SU-DHL-6 (cell line): ENCODE measurements around the gene CELSR2.
"Not testable (repeated sequence)": the region's sequence is repeated elsewhere in the genome, so short reads cannot be mapped to it uniquely, and the experiment has no call there.

Experiments used
- H2AFZ ChIP-seq: fragments of 200-600 bp; sonication (generic); 2 replicates; pipeline ENCODE4 v1.6.1; 2014; ENCODE audit warnings: low read depth, mild to moderate bottlenecking, moderate library complexity, mixed read lengths, antibody characterized with exemption, low read length; ENCODE audit not compliant: severe bottlenecking
- H3F3A ChIP-seq: fragments of 200-600 bp; shearing (Covaris generic); 2 replicates; pipeline ENCODE4 v1.6.0; 2016; ENCODE audit warnings: antibody characterized with exemption, mild to moderate bottlenecking; ENCODE audit not compliant: insufficient read depth
- H3K27ac ChIP-seq: fragments of 200-600 bp; sonication (generic); 2 replicates; pipeline ENCODE4 v1.5.1; 2016; ENCODE audit warnings: low read depth, mild to moderate bottlenecking, low read length, moderate library complexity, mixed read lengths
- H3K27me3 ChIP-seq: fragments of 200-600 bp; sonication (generic), shearing (Covaris generic); 2 replicates; pipeline ENCODE4 v1.6.0; 2014; ENCODE audit warnings: mild to moderate bottlenecking, low read length
- H3K36me3 ChIP-seq: fragments of 200-600 bp; sonication (generic); 2 replicates; pipeline ENCODE4 v1.6.1; 2014; ENCODE audit warnings: mild to moderate bottlenecking, low read length, mixed read lengths
- H3K4me2 ChIP-seq: fragments of 300-600, 200-600 bp; shearing (Covaris generic), sonication (generic); 2 replicates; pipeline ENCODE4 v1.6.0; 2014; ENCODE audit warnings: low read length, low read depth, mild to moderate bottlenecking; ENCODE audit not compliant: poor library complexity, severe bottlenecking
- H3K4me3 ChIP-seq: fragments of 200-600 bp; sonication (generic); 2 replicates; pipeline ENCODE4 v1.5.1; 2014; ENCODE audit warnings: antibody characterized with exemption, low read length, mild to moderate bottlenecking, mixed read lengths; ENCODE audit not compliant: insufficient read depth, poor library complexity, severe bottlenecking
- H3K79me2 ChIP-seq: fragments of 200-600 bp; sonication (generic); 2 replicates; pipeline ENCODE4 v1.6.1; 2014; ENCODE audit warnings: mild to moderate bottlenecking, low read length, moderate library complexity; ENCODE audit not compliant: insufficient read depth
- H3K9ac ChIP-seq: fragments of 200-600 bp; sonication (generic); 2 replicates; pipeline ENCODE4 v1.7.0; 2014; ENCODE audit warnings: mild to moderate bottlenecking, low read length
- H3K9me2 ChIP-seq: fragments of 200-600 bp; sonication (generic); replicated peaks from 2 replicates; pipeline ENCODE4 v1.6.1; 2014; ENCODE audit warnings: low read length; ENCODE audit not compliant: insufficient read depth
- H3K9me3 ChIP-seq: fragments of 200-600 bp; sonication (generic); 2 replicates; pipeline ENCODE4 v1.6.1; 2014; ENCODE audit warnings: low read length, mixed read lengths; ENCODE audit not compliant: insufficient read depth
- H4K20me1 ChIP-seq: fragments of 200-600 bp; sonication (generic); 2 replicates; pipeline ENCODE4 v1.6.1; 2014; ENCODE audit warnings: low read depth, mild to moderate bottlenecking, antibody characterized with exemption, low read length, moderate library complexity, mixed read lengths
- EZH2phosphoT487 ChIP-seq: fragments of 200-600 bp; sonication (generic), shearing (Covaris generic); conservative IDR thresholded peaks from 2 replicates; pipeline ENCODE4 v1.6.1; 2018; ENCODE audit warnings: mild to moderate bottlenecking, antibody characterized with exemption, low read length, moderate library complexity, mixed read lengths
- TF ChIP-seq, protein P1 (sequence below): fragments of 200-600 bp; sonication (generic); IDR thresholded peaks from one replicate; pipeline ENCODE4 v1.5.1; 2017; ENCODE audit warnings: antibody characterized with exemption, mild to moderate bottlenecking, low read length, moderate library complexity; ENCODE audit not compliant: insufficient read depth, poor library complexity, severe bottlenecking

Gene CELSR2

DNA sequence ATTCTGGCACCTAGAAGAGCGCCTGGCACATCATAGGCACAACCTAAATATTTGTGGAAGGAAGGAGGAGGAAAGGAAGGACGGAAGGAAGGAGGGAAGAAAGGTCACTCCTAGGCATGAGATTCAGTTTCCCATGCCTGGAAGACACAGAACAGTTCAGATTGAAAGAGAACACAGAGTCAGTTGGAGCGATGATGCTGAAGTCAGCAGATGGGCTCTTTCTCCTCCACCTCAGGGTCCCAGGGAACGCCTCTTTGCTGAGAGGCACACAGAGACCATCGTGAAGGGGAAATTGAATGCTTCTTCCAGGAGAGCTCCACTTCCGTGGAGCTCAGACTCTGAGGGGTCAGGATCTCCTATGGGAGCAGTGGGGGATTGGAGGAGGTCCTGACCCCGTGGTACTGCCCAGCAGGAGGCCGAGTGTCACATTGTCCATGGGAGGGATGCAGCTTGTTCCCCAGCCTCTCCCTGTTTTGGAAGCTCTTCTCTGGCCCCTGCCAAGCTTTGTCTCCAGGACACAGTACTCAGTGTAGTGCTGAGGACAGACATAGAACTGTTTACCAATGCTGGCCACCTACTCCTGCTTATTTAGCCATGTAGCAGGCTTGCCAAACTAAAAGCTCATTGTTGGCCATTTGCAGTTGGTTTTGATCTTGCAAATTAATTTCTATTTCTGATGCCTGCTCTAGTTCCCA is 55.0 kb downstream of the CELSR2 start:
- Histone ChIP-seq H3K27ac (no peak overlapping the region), H3K9ac (no peak overlapping the region), H3F3A (no peaks in the 10 kb centered on the region), H3K9me2 (no peaks in the 10 kb centered on the region), H3K9me3 (no peaks in the 10 kb centered on the region), H3K79me2 (no peaks in the 10 kb centered on the region), H3K4me2 (no peak overlapping the region), H2AFZ (no peak overlapping the region), H3K27me3 (no peaks in the 10 kb centered on the region), H3K36me3 (no peaks in the 10 kb centered on the region), H4K20me1 (no peaks in the 10 kb centered on the region), H3K4me3 (no peak overlapping the region)
- no peak for TF ChIP-seq EZH2phosphoT487
- TF ChIP-seq, protein P1, sequence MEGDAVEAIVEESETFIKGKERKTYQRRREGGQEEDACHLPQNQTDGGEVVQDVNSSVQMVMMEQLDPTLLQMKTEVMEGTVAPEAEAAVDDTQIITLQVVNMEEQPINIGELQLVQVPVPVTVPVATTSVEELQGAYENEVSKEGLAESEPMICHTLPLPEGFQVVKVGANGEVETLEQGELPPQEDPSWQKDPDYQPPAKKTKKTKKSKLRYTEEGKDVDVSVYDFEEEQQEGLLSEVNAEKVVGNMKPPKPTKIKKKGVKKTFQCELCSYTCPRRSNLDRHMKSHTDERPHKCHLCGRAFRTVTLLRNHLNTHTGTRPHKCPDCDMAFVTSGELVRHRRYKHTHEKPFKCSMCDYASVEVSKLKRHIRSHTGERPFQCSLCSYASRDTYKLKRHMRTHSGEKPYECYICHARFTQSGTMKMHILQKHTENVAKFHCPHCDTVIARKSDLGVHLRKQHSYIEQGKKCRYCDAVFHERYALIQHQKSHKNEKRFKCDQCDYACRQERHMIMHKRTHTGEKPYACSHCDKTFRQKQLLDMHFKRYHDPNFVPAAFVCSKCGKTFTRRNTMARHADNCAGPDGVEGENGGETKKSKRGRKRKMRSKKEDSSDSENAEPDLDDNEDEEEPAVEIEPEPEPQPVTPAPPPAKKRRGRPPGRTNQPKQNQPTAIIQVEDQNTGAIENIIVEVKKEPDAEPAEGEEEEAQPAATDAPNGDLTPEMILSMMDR = no peak

DNA sequence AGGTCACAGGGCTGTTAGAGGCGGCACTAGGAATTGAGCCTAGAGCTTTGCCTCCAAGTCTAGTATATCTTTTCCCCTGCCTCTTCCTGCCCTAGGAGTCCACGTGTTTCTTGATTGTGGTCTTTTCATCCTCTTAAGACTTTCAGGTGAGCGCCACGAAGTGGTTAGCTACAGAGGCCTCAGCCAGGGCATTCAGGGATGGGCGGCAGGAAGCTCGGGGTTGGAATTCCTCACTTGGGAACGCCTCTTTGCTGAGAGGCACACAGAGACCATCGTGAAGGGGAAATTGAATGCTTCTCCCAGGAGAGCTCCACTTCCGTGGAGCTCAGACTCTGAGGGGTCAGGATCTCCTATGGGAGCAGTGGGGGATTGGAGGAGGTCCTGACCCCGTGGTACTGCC is 56.7 kb downstream of the CELSR2 start:
- not testable (repeated sequence) for H3K4me3 ChIP-seq, H4K20me1 ChIP-seq, H3K9ac ChIP-seq, H3K9me2 ChIP-seq, H3K79me2 ChIP-seq, H2AFZ ChIP-seq, H3K27me3 ChIP-seq, H3K9me3 ChIP-seq, H3K36me3 ChIP-seq, H3K4me2 ChIP-seq, H3F3A ChIP-seq, H3K27ac ChIP-seq

DNA sequence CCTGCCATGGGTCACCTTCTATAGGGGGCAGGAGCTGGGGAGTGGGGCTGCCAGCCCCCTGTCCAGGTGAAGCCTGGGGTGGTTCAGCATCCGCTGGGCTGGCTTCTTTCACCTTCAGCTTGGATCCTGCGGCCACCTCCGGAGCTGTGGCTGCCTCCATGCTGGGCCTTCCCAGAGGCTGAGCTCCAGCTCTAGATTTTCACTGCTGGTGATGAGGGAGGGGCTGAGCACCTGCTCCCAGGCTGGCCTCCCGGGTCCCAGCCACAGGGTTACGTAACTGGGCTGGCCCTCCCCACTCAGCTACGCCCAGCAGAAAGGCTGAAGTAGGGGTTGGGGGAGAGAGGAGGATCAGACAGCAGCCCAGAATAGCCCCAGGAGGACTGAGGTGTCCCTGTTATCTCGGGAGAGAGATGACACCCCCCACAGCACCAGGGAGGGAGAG is 57.5 kb downstream of the CELSR2 start, which contains the start of gene MYBPHL:
MYBPHL (minus strand) TSS at position 180 of the 442 bp plus-strand sequence; CDS start at position 160, 20 bp downstream.
- Histone ChIP-seq H3K27ac (no peak within 1 kb of the TSS), H3K9me3 (no peaks in the 10 kb centered on the region), H3K9me2 (no peaks in the 10 kb centered on the region), H3K9ac (no peak within 1 kb of the TSS), H3K79me2 (no peaks in the 10 kb centered on the region), H3K4me3 (no peak within 1 kb of the TSS), H3K27me3 (no peaks in the 10 kb centered on the region), H3K36me3 (no peaks in the 10 kb centered on the region), H3K4me2 (no peak within 1 kb of the TSS), H4K20me1 (no peaks in the 10 kb centered on the region), H3F3A (no peaks in the 10 kb centered on the region), H2AFZ (no peak within 1 kb of the TSS)
- no peak for TF ChIP-seq EZH2phosphoT487
- TF ChIP-seq, protein P1 = no peak

DNA sequence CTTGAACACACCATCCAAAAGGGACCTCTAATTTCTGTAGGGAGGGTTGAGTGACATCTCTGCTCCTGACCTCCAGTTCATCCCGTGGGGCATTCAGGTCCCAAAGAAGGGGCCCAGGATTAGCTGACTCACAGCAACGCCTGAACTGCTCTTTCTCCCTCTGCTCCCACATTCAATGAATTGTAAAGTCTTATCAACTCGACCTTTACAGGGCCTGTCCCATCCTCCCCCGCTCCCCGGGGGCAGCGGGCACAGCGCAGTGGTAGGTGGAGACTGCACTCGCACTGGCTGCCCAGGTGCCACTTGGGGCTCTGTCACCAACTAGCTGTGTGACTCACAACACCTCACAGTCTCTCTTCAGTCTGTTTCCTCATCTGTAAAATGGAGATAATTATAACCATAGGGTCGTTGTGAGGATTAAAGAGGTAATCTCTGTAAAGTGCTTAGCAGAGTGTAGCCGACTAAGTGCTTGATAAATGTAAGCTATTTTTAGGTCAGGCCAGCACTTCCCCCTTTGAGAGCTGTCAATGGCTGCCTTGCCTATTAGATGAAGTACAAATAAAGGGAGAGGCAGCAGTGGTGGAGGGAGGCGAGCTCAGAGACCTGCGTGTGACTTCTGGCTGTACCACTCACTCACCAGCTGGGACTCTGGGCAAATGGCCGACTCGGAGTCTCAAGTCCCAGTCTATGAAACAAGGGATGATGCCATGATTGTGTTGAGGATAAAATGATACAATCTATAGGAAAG is 58.1 kb downstream of the CELSR2 start:
- Histone ChIP-seq H3K36me3 (no peaks in the 10 kb centered on the region), H3K9me2 (no peaks in the 10 kb centered on the region), H3K9ac (no peak overlapping the region), H3K9me3 (no peaks in the 10 kb centered on the region), H3F3A (no peaks in the 10 kb centered on the region), H2AFZ (no peak overlapping the region), H3K4me3 (no peak overlapping the region), H3K27ac (no peak overlapping the region), H3K27me3 (no peaks in the 10 kb centered on the region), H4K20me1 (no peaks in the 10 kb centered on the region), H3K79me2 (no peaks in the 10 kb centered on the region), H3K4me2 (no peak overlapping the region)
- TF ChIP-seq, protein P1 = no peak
